Loucy (cell line): ENCODE results near the gene ATRNL1.

ENCODE experiments used
- H2AFZ ChIP-seq: fragments of 200-600 bp; sonication (generic); 2 replicates; pipeline ENCODE4 v1.6.0; 2016; ENCODE audit warnings: antibody characterized with exemption, mild to moderate bottlenecking, low read length, moderate library complexity
- H3F3A ChIP-seq: fragments of 200-600 bp; 2 replicates; pipeline ENCODE4 v1.6.0; 2016; ENCODE audit warnings: antibody characterized with exemption, low read depth, mild to moderate bottlenecking
- H3K27me3 ChIP-seq: fragments of 200-600 bp; sonication (generic); 2 replicates; pipeline ENCODE4 v1.6.1; 2014; ENCODE audit warnings: low read length, mild to moderate bottlenecking; ENCODE audit not compliant: insufficient read depth, poor library complexity, severe bottlenecking
- H3K36me3 ChIP-seq: fragments of 200-600 bp; sonication (generic); 2 replicates; pipeline ENCODE4 v1.6.1; 2016; ENCODE audit warnings: low read length; ENCODE audit not compliant: insufficient read depth
- H3K4me1 ChIP-seq: fragments of 200-600 bp; sonication (generic); 2 replicates; pipeline ENCODE4 v1.5.1; 2014; ENCODE audit warnings: low read length, mild to moderate bottlenecking; ENCODE audit not compliant: insufficient read depth, poor library complexity, severe bottlenecking
- H3K4me2 ChIP-seq: fragments of 200-600 bp; sonication (generic); 2 replicates; pipeline ENCODE4 v1.6.0; 2014; ENCODE audit warnings: antibody characterized with exemption, low read length, low read depth, mild to moderate bottlenecking; ENCODE audit not compliant: poor library complexity, severe bottlenecking
- H3K4me3 ChIP-seq: fragments of 200-600 bp; sonication (generic); 2 replicates; pipeline ENCODE4 v1.5.1; 2014; ENCODE audit warnings: low read length, mild to moderate bottlenecking, mixed read lengths; ENCODE audit not compliant: poor library complexity, severe bottlenecking
- H3K79me2 ChIP-seq: fragments of 200-600 bp; sonication (generic); 2 replicates; pipeline ENCODE4 v1.6.1; 2014; ENCODE audit warnings: low read length; ENCODE audit not compliant: insufficient read depth
- H3K9ac ChIP-seq: fragments of 200-600 bp; sonication (generic); 2 replicates; pipeline ENCODE4 v1.6.0; 2014; ENCODE audit warnings: mild to moderate bottlenecking, low read depth, low read length, moderate library complexity; ENCODE audit not compliant: poor library complexity, severe bottlenecking
- H3K9me2 ChIP-seq: fragments of 200-600 bp; sonication (generic); replicated peaks from 2 replicates; pipeline ENCODE4 v1.6.1; 2016; ENCODE audit warnings: low read depth, low read length, mixed read lengths
- H3K9me3 ChIP-seq: fragments of 200-600 bp; sonication (generic); 2 replicates; pipeline ENCODE4 v1.6.1; 2014; ENCODE audit warnings: mild to moderate bottlenecking, antibody characterized with exemption, low read length, low read depth; ENCODE audit not compliant: insufficient read depth
- H4K20me1 ChIP-seq: fragments of 200-600 bp; sonication (generic); 2 replicates; pipeline ENCODE4 v1.6.0; 2014; ENCODE audit warnings: antibody characterized with exemption, low read length, mild to moderate bottlenecking; ENCODE audit not compliant: insufficient read depth, poor library complexity, severe bottlenecking
- CTCF ChIP-seq: fragments of 200-600 bp; sonication (generic); conservative IDR thresholded peaks from 2 replicates; pipeline ENCODE4 v1.5.1; 2014; ENCODE audit warnings: mild to moderate bottlenecking, antibody characterized with exemption, low read length
- EZH2phosphoT487 ChIP-seq: fragments of 200-600 bp; IDR thresholded peaks from 2 replicates; pipeline ENCODE4 v1.6.1; 2018; ENCODE audit warnings: antibody characterized with exemption, mild to moderate bottlenecking, moderate library complexity, borderline replicate concordance

Gene ATRNL1

GRCh38 chr10:115854740-115855435 lies 761.7 kb downstream of the ATRNL1 start:
- H2AFZ ChIP-seq = no peak overlapping the region
- H3F3A ChIP-seq = no peaks in the 10 kb centered on the region
- no peak for TF ChIP-seq EZH2phosphoT487
- TF ChIP-seq CTCF = no peak
- no peak overlapping the region for H3K4me3 ChIP-seq
- H3K4me1 ChIP-seq = no peaks in the 10 kb centered on the region
- no peaks in the 10 kb centered on the region for H3K27me3 ChIP-seq
- no peak overlapping the region for H3K4me2 ChIP-seq
- H3K9ac ChIP-seq = no peak overlapping the region
- H3K36me3 ChIP-seq = no peaks in the 10 kb centered on the region
- H3K9me3 ChIP-seq = no peaks in the 10 kb centered on the region
- H4K20me1 ChIP-seq = no peaks in the 10 kb centered on the region
- no peaks in the 10 kb centered on the region for H3K9me2 ChIP-seq
- no peaks in the 10 kb centered on the region for H3K79me2 ChIP-seq

DNA sequence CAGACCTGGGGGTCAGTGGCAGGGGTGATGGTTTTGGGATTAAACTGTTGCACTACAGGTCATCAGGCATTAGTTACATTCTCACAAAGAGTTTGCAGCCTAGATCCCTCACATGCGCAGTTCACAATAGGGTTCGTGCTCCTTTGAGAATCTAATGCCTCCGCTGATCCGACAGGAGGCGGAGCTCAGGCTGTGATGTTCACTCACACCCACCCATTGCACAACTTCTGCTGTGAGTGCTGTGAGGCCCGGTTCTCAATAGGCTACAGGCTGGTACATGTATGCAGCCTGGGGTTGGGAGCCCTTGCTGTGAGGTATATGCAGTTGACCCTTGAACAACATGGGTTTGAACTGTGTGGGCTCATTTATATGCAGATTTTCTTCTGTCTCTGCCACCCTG lies 763.4 kb downstream of the ATRNL1 start:
- no peaks in the 10 kb centered on the region for H3K79me2 ChIP-seq
- no peak overlapping the region for H3K4me3 ChIP-seq
- H3K36me3 ChIP-seq = no peaks in the 10 kb centered on the region
- H3K4me1 ChIP-seq = no peaks in the 10 kb centered on the region
- no peak overlapping the region for H3K4me2 ChIP-seq
- no peaks in the 10 kb centered on the region for H3F3A ChIP-seq
- TF ChIP-seq EZH2phosphoT487 = no peak
- TF ChIP-seq CTCF = no peak
- H2AFZ ChIP-seq = no peak overlapping the region
- no peaks in the 10 kb centered on the region for H4K20me1 ChIP-seq
- H3K27me3 ChIP-seq = no peaks in the 10 kb centered on the region
- H3K9me2 ChIP-seq = no peaks in the 10 kb centered on the region
- no peak overlapping the region for H3K9ac ChIP-seq
- no peaks in the 10 kb centered on the region for H3K9me3 ChIP-seq

DNA sequence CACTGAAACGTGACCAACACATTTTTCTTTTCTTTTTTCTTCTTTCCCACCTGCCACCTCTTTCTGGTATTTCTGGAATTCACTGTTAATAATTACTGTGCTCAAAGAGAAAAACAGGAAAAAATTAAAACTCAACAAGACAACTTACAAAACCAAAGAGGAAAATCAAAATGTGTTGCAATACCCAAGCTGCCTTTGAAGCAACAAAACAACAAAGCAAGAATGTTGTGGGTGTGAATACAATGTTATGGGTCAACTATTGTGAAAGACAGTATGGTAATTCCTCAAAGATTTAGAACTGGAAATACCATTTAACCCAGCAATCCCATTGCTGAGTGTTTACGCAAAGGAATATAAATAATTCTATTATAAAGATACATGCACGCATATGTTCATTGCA lies 764.7 kb downstream of the ATRNL1 start:
- no peak overlapping the region for H2AFZ ChIP-seq
- TF ChIP-seq EZH2phosphoT487 = no peak
- no peak for TF ChIP-seq CTCF
- H3F3A ChIP-seq = no peaks in the 10 kb centered on the region
- no peak overlapping the region for H3K4me2 ChIP-seq
- no peaks in the 10 kb centered on the region for H3K36me3 ChIP-seq
- H3K9ac ChIP-seq = no peak overlapping the region
- H3K27me3 ChIP-seq = no peaks in the 10 kb centered on the region
- no peaks in the 10 kb centered on the region for H3K9me3 ChIP-seq
- peaks cover 9% of the 10 kb centered on the region for H3K4me1 ChIP-seq
- no peaks in the 10 kb centered on the region for H3K79me2 ChIP-seq
- H3K4me3 ChIP-seq = no peak overlapping the region
- H3K9me2 ChIP-seq = no peaks in the 10 kb centered on the region
- no peaks in the 10 kb centered on the region for H4K20me1 ChIP-seq
